Activated CD4-positive, alpha-beta T cell treated with anti-CD3 and anti-CD28 coated beads, Interleukin-2, amount 10 ng/mL, durations not matched to agents 24 days and 14 days (primary cell): Measurements from ENCODE around the gene IQGAP2. TPM values are rescaled to one million over a fixed set of nuclear protein-coding genes. Genes with fewer than 3 reads are reported as not detected.

Experiments
- DNase-seq: peaks from one replicate; pipeline ENCODE4 v3.0.0; 2022
- H3K27ac Mint-ChIP-seq: one replicate; pipeline ENCODE4 v1.8.0; 2022; ENCODE audit warnings: mild to moderate bottlenecking, mixed read lengths
- H3K27me3 Mint-ChIP-seq: one replicate; pipeline ENCODE4 v1.8.0; 2022; ENCODE audit warnings: mixed read lengths
- H3K36me3 Mint-ChIP-seq: one replicate; pipeline ENCODE4 v1.8.0; 2022; ENCODE audit warnings: low read depth, mild to moderate bottlenecking, mixed read lengths
- H3K4me1 Mint-ChIP-seq: one replicate; pipeline ENCODE4 v1.8.0; 2021; ENCODE audit warnings: mixed read lengths
- H3K4me3 Mint-ChIP-seq: one replicate; pipeline ENCODE4 v1.8.0; 2022; ENCODE audit warnings: mild to moderate bottlenecking, moderate library complexity, mixed read lengths
- H3K9me3 Mint-ChIP-seq: one replicate; pipeline ENCODE4 v1.8.0; 2021; ENCODE audit warnings: mixed read lengths
- intact Hi-C: fragments of 100-400 bp; cut with micrococcal nuclease; formaldehyde crosslinking; loops from one replicate; pipeline ENCODE4 v1.15.1; 2023
- total RNA-seq: library from RNA; stranded (reverse); gene quantifications from 2 replicates; pipeline ENCODE4 v1.2.3, GENCODE V29; 2022

Gene IQGAP2
- total RNA-seq, 1 donor from 2014 or later, result 37.3 TPM

DNA sequence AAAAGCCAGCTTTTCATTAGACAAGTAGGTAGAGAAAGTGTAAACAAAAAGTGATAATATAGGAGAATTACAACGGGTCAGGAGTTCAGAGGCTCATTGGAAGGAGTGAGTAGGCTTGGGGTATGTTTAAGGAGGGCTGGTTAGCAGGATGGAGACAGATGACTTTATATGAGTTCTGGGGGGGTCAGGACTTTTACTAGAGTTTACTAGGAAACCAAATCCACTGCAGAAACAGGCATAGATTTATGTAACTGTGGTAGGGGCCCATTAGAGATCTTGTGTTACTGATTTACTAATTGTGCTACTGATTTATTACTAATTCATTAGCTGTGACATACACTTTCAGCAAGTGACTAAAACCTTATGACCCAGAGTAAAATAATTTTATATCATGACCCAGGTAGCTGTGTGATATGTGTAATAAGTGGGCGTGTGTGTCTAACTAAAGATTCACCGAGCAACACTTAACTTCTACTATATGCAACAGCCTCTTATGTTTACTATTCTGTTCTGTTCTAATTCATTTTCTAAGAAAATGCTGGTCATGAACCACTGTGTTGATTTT, 73.5 kb downstream of the IQGAP2 start:
- Mint-ChIP-seq H3K27ac (no peak overlapping the region), H3K27me3 (no peaks in the 10 kb centered on the region), H3K9me3 (peaks cover 10% of the 10 kb centered on the region), H3K4me1 (peaks cover 42% of the 10 kb centered on the region), H3K36me3 (peaks cover 22% of the 10 kb centered on the region), H3K4me3 (no peak overlapping the region)
- intact Hi-C loops, result no loop called here
- no peak for DNase-seq

DNA sequence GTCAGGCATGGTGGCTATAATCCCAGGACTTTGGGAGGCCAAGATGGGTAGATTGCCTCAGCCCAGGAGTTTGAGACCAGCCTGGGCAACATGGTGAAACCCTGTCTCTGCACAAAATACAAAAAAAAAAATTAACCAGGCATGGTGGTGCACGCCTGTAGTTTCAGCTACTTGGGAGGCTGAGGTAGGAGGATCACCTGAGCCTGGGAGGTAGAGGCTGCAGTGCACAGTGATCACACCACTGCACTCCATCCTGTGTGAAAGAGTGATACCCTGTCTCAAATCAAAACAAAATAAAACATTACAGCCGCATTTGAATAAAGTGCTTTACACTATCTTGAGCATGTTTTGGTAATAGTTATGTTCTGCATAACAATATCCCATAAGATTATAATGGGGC, 74.0 kb downstream of the IQGAP2 start:
- no peak overlapping the region for H3K27ac Mint-ChIP-seq
- H3K36me3 Mint-ChIP-seq, result peaks cover 21% of the 10 kb centered on the region

DNA sequence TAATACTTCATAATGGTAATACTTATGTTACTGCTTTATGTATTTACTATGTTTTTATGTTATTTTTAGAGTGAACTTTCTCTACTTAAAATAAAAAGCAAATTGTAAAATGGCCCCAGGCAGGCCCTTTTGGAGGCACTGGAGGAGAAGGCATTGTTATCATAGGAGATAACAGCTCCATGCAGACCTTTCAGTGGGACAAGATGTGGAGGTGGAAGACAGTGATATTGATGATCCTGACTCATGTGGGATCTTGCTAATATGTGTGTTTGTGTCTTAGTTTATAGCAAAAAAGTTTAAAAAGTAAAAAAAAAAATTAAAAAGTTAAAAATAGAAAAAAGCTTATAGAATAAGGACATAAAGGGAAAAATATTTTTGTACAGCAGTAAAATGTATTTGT, 74.5 kb downstream of the IQGAP2 start:
- intact Hi-C loops, result no loop called here
- H3K9me3 Mint-ChIP-seq, result peaks cover 10% of the 10 kb centered on the region
- no peaks in the 10 kb centered on the region for H3K27me3 Mint-ChIP-seq
- no peak overlapping the region for H3K4me3 Mint-ChIP-seq
- peaks cover 34% of the 10 kb centered on the region for H3K4me1 Mint-ChIP-seq
- H3K27ac Mint-ChIP-seq, result no peak overlapping the region
- H3K36me3 Mint-ChIP-seq, result peaks cover 21% of the 10 kb centered on the region
- DNase-seq, result no peak

More for the DNA sequence above, 74.0 kb downstream of the IQGAP2 start:
- Mint-ChIP-seq H3K4me1 (peaks cover 39% of the 10 kb centered on the region), H3K4me3 (no peak overlapping the region), H3K9me3 (peaks cover 10% of the 10 kb centered on the region), H3K27me3 (no peaks in the 10 kb centered on the region)
- DNase-seq, result no peak
- intact Hi-C loops, result no loop called here

- H3K4me3 Mint-ChIP-seq, result no peak overlapping the region
- peaks cover 22% of the 10 kb centered on the region for H3K4me1 Mint-ChIP-seq
- H3K36me3 Mint-ChIP-seq, result peaks cover 14% of the 10 kb centered on the region
- H3K27me3 Mint-ChIP-seq, result no peaks in the 10 kb centered on the region
- no peak overlapping the region for H3K27ac Mint-ChIP-seq
- H3K9me3 Mint-ChIP-seq, result no peaks in the 10 kb centered on the region
- intact Hi-C loops, result no loop called here
- no peak for DNase-seq
Measured at GRCh38 chr5:76479281-76479680, 76.2 kb downstream of the IQGAP2 start.

- Mint-ChIP-seq H3K4me1 (peaks cover 17% of the 10 kb centered on the region), H3K27ac (no peak overlapping the region), H3K4me3 (no peak overlapping the region), H3K27me3 (no peaks in the 10 kb centered on the region), H3K36me3 (peaks cover 13% of the 10 kb centered on the region), H3K9me3 (no peaks in the 10 kb centered on the region)
- intact Hi-C loops, result no loop called here
- DNase-seq, result no peak
Measured at GRCh38 chr5:76479973-76480667, 77.0 kb downstream of the IQGAP2 start.

- Mint-ChIP-seq H3K4me1 (peaks cover 7% of the 10 kb centered on the region), H3K27ac (no peak overlapping the region), H3K4me3 (no peak overlapping the region), H3K9me3 (no peaks in the 10 kb centered on the region), H3K36me3 (peaks cover 8% of the 10 kb centered on the region), H3K27me3 (no peaks in the 10 kb centered on the region)
- intact Hi-C loops, result no loop called here
- DNase-seq, result no peak
Measured at GRCh38 chr5:76482984-76483383, 79.9 kb downstream of the IQGAP2 start.

GRCh38 chr5:76483433-76483832, 80.3 kb downstream of the IQGAP2 start:
- H3K4me1 Mint-ChIP-seq, result peaks cover 8% of the 10 kb centered on the region
- H3K36me3 Mint-ChIP-seq, result peaks cover 10% of the 10 kb centered on the region
- no peak overlapping the region for H3K27ac Mint-ChIP-seq
- intact Hi-C loops, result no loop called here
- no peak overlapping the region for H3K4me3 Mint-ChIP-seq
- no peaks in the 10 kb centered on the region for H3K9me3 Mint-ChIP-seq
- DNase-seq, result no peak
- no peaks in the 10 kb centered on the region for H3K27me3 Mint-ChIP-seq

- Mint-ChIP-seq H3K9me3 (no peaks in the 10 kb centered on the region), H3K36me3 (peaks cover 11% of the 10 kb centered on the region), H3K4me1 (peaks cover 8% of the 10 kb centered on the region), H3K27ac (no peak overlapping the region), H3K4me3 (no peak overlapping the region), H3K27me3 (no peaks in the 10 kb centered on the region)
- intact Hi-C loops, result no loop called here
- DNase-seq, result no peak
Measured at GRCh38 chr5:76483881-76484280, 80.8 kb downstream of the IQGAP2 start.

GRCh38 chr5:76485511-76485910, 82.4 kb downstream of the IQGAP2 start:
- intact Hi-C loops, result no loop called here
- no peaks in the 10 kb centered on the region for H3K27me3 Mint-ChIP-seq
- peaks cover 13% of the 10 kb centered on the region for H3K36me3 Mint-ChIP-seq
- no peak overlapping the region for H3K4me3 Mint-ChIP-seq
- no peak overlapping the region for H3K27ac Mint-ChIP-seq
- no peak for DNase-seq
- peaks cover 9% of the 10 kb centered on the region for H3K4me1 Mint-ChIP-seq
- no peaks in the 10 kb centered on the region for H3K9me3 Mint-ChIP-seq

GRCh38 chr5:76487386-76487785, 84.3 kb downstream of the IQGAP2 start:
- Mint-ChIP-seq H3K4me3 (no peak overlapping the region), H3K9me3 (no peaks in the 10 kb centered on the region), H3K4me1 (peaks cover 11% of the 10 kb centered on the region), H3K36me3 (peaks cover 12% of the 10 kb centered on the region), H3K27ac (no peak overlapping the region), H3K27me3 (no peaks in the 10 kb centered on the region)
- intact Hi-C loops, result no loop called here
- no peak for DNase-seq

- H3K9me3 Mint-ChIP-seq, result no peaks in the 10 kb centered on the region
- peaks cover 13% of the 10 kb centered on the region for H3K4me1 Mint-ChIP-seq
- H3K27me3 Mint-ChIP-seq, result no peaks in the 10 kb centered on the region
- H3K36me3 Mint-ChIP-seq, result peaks cover 12% of the 10 kb centered on the region
- H3K27ac Mint-ChIP-seq, result no peak overlapping the region
- DNase-seq, result no peak
- intact Hi-C loops, result no loop called here
- no peak overlapping the region for H3K4me3 Mint-ChIP-seq
Measured at GRCh38 chr5:76487821-76488220, 84.7 kb downstream of the IQGAP2 start.

- intact Hi-C loops, result no loop called here
- H3K4me3 Mint-ChIP-seq, result no peak overlapping the region
- H3K27ac Mint-ChIP-seq, result no peak overlapping the region
- no peaks in the 10 kb centered on the region for H3K27me3 Mint-ChIP-seq
- H3K36me3 Mint-ChIP-seq, result peaks cover 12% of the 10 kb centered on the region
- H3K9me3 Mint-ChIP-seq, result no peaks in the 10 kb centered on the region
- H3K4me1 Mint-ChIP-seq, result peaks cover 13% of the 10 kb centered on the region
- no peak for DNase-seq
Measured at GRCh38 chr5:76488969-76489368, 85.9 kb downstream of the IQGAP2 start.

DNA sequence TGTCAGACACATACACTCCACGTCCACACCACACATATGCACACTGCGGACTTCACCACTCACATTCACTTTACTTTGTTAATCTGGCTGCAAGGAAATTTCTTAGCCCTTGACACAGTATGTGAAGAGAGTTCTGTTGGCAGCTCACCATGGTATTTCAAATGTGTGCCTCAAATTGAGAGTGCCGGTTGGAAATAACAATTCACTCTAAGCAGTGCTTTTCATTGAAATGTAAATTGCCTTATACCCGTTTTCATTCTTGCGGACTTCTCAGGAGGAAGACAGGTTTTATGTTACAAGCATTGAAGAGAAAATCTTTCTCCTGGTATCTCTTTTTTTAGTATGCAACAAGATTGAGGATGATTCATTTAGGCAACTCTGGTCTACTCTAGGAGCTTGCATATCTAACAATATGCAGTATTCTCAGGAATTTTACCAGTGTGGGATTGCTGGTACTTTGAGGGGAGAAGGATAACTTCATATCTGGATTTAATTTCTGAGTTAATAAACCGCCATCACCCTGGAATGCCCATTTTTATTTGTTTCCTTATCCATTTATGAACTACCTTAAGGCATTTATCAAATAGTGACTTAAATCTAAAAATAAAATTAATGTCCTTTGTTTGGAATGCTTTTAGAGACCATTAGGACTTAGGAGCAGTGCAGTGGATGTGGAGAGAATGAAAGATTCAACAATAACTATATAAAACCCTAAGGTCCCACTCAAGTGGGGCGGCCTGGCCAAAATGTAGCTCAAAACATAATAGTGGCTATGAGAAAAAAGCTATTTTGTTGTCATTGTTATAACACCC, 87.0 kb downstream of the IQGAP2 start:
- DNase-seq, result no peak
- Mint-ChIP-seq H3K36me3 (peaks cover 12% of the 10 kb centered on the region), H3K4me3 (no peak overlapping the region), H3K4me1 (peaks cover 15% of the 10 kb centered on the region), H3K27ac (no peak overlapping the region), H3K9me3 (no peaks in the 10 kb centered on the region), H3K27me3 (no peaks in the 10 kb centered on the region)
- intact Hi-C loops, result loop anchor here (5.0 kb wide), 1 partner anchor 37 kb away; no protein-coding TSS in a partner anchor

- no peaks in the 10 kb centered on the region for H3K9me3 Mint-ChIP-seq
- intact Hi-C loops, result loop anchor here (5.0 kb wide), 1 partner anchor 36 kb away; no protein-coding TSS in a partner anchor
- DNase-seq, result no peak
- no peak overlapping the region for H3K4me3 Mint-ChIP-seq
- no peaks in the 10 kb centered on the region for H3K27me3 Mint-ChIP-seq
- no peak overlapping the region for H3K27ac Mint-ChIP-seq
- H3K36me3 Mint-ChIP-seq, result peaks cover 10% of the 10 kb centered on the region
- H3K4me1 Mint-ChIP-seq, result peaks cover 17% of the 10 kb centered on the region
Measured at GRCh38 chr5:76490960-76491359, 87.9 kb downstream of the IQGAP2 start.
